ENCODE results near the gene VMA21.
A peak's percentile ranks its signal among the peaks of the same experiment; 100 is the strongest.

The VMA21 gene

GRCh38 chrX:151384807-151385206 is 12.2 kb upstream of the VMA21 start:
- TF ChIP-seq ZFX (IDR thresholded peaks at IDR 0.05) (no peak), CTCF (conservative IDR thresholded peaks at IDR 0.05) (no peak)
- H3K27ac ChIP-seq, result no peak overlapping the region

- no peak overlapping the region for H3K27ac ChIP-seq
- TF ChIP-seq ZFX (IDR thresholded peaks at IDR 0.05) (no peak), CTCF (conservative IDR thresholded peaks at IDR 0.05) (no peak)
Observed at GRCh38 chrX:151386838-151387459, 10.1 kb upstream of the VMA21 start.

DNA sequence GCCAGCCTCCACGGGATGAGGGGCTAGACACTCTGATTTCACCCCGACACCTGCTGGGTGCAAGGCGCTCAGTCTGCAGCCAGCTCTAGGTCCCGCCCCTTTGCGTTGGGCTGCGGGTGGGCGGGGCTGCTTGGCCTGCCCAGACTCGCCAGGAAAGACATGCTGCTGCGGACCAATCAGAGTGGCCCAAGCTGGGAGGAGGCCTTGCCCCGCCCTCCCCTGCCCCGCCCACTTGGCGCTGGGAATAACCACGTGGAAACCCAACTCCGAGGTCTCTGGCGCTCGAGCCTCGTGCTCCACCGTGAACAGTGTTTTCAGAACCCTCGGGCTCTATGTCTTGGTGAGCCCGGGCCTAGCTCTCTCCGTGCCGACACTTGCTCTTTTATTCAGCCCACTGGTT is 5.3 kb upstream of the VMA21 start:
- H3K27ac ChIP-seq, result no peak overlapping the region
- TF ChIP-seq ZFX (IDR thresholded peaks at IDR 0.05) (no peak), CTCF (conservative IDR thresholded peaks at IDR 0.05) (no peak)

GRCh38 chrX:151393514-151393913 is 3.5 kb upstream of the VMA21 start:
- no peak overlapping the region for H3K27ac ChIP-seq
- TF ChIP-seq CTCF (conservative IDR thresholded peaks at IDR 0.05) (no peak), ZFX (IDR thresholded peaks at IDR 0.05) (no peak)

- H3K27ac ChIP-seq, result peak overlapping the region; percentile 88
- TF ChIP-seq CTCF (conservative IDR thresholded peaks at IDR 0.05), result no peak
- no peak for TF ChIP-seq ZFX (IDR thresholded peaks at IDR 0.05)
Observed at GRCh38 chrX:151396042-151396824, 773 bp upstream of the VMA21 start.

DNA sequence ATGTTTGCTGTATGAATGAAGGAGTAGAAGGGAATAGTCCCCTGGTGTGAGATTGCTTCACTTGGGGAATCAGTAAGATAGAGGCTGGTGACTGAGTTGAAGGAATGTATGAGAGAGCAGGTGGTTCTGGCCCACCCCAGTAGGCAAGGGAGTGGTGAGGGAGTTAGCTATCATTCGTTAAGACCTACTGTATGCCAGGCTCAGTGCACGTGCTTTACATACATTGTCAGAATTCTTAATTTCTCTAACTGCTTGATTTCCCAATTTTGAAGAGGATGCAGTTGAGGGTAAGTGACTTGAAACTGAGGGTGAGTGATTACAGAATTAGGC is 700 bp downstream of the VMA21 start:
- peak overlapping the region; percentile 88 for H3K27ac ChIP-seq
- no peak for TF ChIP-seq CTCF (conservative IDR thresholded peaks at IDR 0.05)
- no peak for TF ChIP-seq ZFX (IDR thresholded peaks at IDR 0.05)

- TF ChIP-seq CTCF (conservative IDR thresholded peaks at IDR 0.05) (no peak), ZFX (IDR thresholded peaks at IDR 0.05) (no peak)
Observed at GRCh38 chrX:151398346-151398745, 1.3 kb downstream of the VMA21 start.

More at GRCh38 chrX:151398346-151398745, 1.3 kb downstream of the VMA21 start:
- H3K27ac ChIP-seq, result no peak overlapping the region; the same call in 1 of the 2 replicates
